Measurements from ENCODE around the gene DMD. TPM values are rescaled to one million over a fixed set of nuclear protein-coding genes. Genes with fewer than 3 reads are reported as not detected.

DMD gene
- total and polyA plus RNA-seq, 2 of the 13 experiments (the other 11 are each of a cell fraction or from before 2014, with no cell fraction given) = 17.6 to 25.9 TPM

DNA sequence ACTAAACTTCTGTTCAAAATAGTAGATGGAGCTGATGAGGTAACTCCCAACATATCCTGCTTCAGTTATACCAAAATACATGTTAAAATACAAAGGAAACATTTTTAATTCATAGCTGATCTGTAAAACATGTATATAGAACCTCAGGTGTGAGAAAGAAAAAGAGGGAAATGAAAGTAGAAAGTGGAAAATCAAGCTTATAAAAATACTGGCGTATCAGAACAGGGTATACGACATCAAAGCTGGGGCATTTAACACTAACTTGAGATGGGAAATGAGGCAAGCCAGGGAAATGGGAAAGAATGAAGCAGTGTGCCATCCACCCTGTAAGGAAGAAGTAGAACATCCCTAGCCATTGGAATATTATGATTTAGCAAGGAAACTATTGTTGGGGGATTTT lies 767.5 kb downstream of the DMD start (continued):
- TF ChIP-seq, protein P1, sequence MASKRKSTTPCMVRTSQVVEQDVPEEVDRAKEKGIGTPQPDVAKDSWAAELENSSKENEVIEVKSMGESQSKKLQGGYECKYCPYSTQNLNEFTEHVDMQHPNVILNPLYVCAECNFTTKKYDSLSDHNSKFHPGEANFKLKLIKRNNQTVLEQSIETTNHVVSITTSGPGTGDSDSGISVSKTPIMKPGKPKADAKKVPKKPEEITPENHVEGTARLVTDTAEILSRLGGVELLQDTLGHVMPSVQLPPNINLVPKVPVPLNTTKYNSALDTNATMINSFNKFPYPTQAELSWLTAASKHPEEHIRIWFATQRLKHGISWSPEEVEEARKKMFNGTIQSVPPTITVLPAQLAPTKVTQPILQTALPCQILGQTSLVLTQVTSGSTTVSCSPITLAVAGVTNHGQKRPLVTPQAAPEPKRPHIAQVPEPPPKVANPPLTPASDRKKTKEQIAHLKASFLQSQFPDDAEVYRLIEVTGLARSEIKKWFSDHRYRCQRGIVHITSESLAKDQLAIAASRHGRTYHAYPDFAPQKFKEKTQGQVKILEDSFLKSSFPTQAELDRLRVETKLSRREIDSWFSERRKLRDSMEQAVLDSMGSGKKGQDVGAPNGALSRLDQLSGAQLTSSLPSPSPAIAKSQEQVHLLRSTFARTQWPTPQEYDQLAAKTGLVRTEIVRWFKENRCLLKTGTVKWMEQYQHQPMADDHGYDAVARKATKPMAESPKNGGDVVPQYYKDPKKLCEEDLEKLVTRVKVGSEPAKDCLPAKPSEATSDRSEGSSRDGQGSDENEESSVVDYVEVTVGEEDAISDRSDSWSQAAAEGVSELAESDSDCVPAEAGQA (IDR thresholded peaks at IDR 0.05; ENCODE audit: low read depth) = no peak
- TF ChIP-seq, protein P1 (CRISPR knock-in tag; IDR thresholded peaks at IDR 0.05; ENCODE audit: borderline replicate concordance) = no peak
- TF ChIP-seq, protein P2, sequence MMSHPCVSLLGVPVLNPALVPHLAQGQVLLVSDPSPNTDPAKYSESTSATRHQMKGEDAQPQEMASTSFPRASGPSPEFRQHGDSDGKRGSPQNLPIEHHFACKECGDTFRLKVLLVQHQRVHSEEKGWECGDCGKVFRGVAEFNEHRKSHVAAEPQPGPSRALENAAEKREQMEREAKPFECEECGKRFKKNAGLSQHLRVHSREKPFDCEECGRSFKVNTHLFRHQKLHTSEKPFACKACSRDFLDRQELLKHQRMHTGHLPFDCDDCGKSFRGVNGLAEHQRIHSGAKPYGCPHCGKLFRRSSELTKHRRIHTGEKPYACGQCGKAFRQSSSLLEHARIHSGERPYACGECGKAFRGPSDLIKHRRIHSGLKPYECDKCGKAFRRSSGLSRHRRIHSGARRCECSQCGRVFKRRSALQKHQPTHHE (CRISPR knock-in tag; IDR thresholded peaks at IDR 0.05; ENCODE audit: borderline replicate concordance) = no peak
- TF ChIP-seq ISL2 (CRISPR knock-in tag; IDR thresholded peaks at IDR 0.05) (no peak), ZNF557 (CRISPR knock-in tag; IDR thresholded peaks at IDR 0.05) (no peak)

DNA sequence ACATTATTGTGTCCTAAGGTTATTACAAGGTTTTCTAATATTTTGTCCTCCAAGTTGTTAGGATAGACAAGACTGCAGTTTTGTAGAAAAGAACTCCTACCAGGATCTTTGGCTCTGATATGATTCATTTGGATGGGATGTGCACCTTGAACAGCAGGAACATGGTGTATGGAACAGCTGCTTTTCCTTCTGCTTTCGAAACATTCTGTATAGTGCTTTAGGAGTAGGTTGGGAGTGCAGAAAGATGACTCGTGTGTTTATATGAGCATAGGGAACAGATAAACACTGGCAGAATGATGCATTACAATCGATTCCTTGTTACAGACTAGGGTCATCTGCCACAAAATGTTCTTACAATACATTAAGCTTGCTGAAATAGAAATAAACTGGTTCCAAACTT lies 790.1 kb downstream of the DMD start:
- no peaks in the 10 kb centered on the region for H3K27me3 ChIP-seq (ENCODE audit: control insufficient read depth in 1 of 2, insufficient read depth in 2 of 2, low read length in 2 of 2)
- no TSS peak for BruUV-seq (replicated peaks)
- H3K4me2 ChIP-seq (ENCODE audit: low read depth, low read length) = no peak overlapping the region
- ATAC-seq (no peak), DNase-seq (ENCODE audit: low spot score) (no peak), FAIRE-seq (no peak)
- H4K20me1 ChIP-seq (ENCODE audit: insufficient read depth, low read length) = no peaks in the 10 kb centered on the region
- H3K9ac ChIP-seq (ENCODE audit: insufficient read depth, low read depth, low read length) = no peak overlapping the region
- 0% methylated on average over 3 of the region's 3 CpGs for WGBS (ENCODE audit: low lambda C conversion rate)
- CTCF ChIA-PET (ENCODE audit: low intra/inter-chr PET ratio, low total read pairs) = no interaction called here
- H3K4me1 ChIP-seq (ENCODE audit: insufficient read depth, low read length) = no peaks in the 10 kb centered on the region
- POLR2A ChIA-PET = no interaction called here
- TF ChIP-seq KMT2A (CRISPR knock-in tag; IDR thresholded peaks at IDR 0.05) = no peak
- TF ChIP-seq FOXK1 (CRISPR knock-in tag; IDR thresholded peaks at IDR 0.05; ENCODE audit: borderline replicate concordance, low read depth) = no peak
- no peak for TF ChIP-seq HMGA1 (CRISPR knock-in tag; conservative IDR thresholded peaks at IDR 0.05)
- no peak for TF ChIP-seq ZSCAN20 (CRISPR knock-in tag; IDR thresholded peaks at IDR 0.05; ENCODE audit: borderline replicate concordance)
- TF ChIP-seq, protein P3, sequence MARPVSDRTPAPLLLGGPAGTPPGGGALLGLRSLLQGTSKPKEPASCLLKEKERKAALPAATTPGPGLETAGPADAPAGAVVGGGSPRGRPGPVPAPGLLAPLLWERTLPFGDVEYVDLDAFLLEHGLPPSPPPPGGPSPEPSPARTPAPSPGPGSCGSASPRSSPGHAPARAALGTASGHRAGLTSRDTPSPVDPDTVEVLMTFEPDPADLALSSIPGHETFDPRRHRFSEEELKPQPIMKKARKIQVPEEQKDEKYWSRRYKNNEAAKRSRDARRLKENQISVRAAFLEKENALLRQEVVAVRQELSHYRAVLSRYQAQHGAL (CRISPR knock-in tag; IDR thresholded peaks at IDR 0.05; ENCODE audit: not compliant biosample characterization) = no peak
- TF ChIP-seq, protein P4, sequence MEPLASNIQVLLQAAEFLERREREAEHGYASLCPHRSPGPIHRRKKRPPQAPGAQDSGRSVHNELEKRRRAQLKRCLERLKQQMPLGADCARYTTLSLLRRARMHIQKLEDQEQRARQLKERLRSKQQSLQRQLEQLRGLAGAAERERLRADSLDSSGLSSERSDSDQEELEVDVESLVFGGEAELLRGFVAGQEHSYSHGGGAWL (CRISPR knock-in tag; IDR thresholded peaks at IDR 0.05) = no peak
- TF ChIP-seq NFE2L1 (CRISPR knock-in tag; IDR thresholded peaks at IDR 0.05; ENCODE audit: borderline replicate concordance) = no peak
- in situ Hi-C loops (cut with HindIII; ENCODE audit: extremely low pct_ligation_motif_present, low pct_unique_long_range_greater_than_20kb) (no loop called here), intact Hi-C loops (cut with micrococcal nuclease; ENCODE audit: unreplicated experiment) (no loop called here)
- no peak overlapping the region for H3K4me3 ChIP-seq (replicated peaks in 1 of 3; ENCODE audit: insufficient read depth in 1 of 3, low read depth in 2 of 3, low read length in 3 of 3)
- H2AFZ ChIP-seq (ENCODE audit: low read length) = no peak overlapping the region
- no peaks in the 10 kb centered on the region for H3K9me3 ChIP-seq (ENCODE audit: low read length)
- no peak overlapping the region for H3K27ac ChIP-seq (ENCODE audit: extremely low read length, insufficient read depth, low read length)
- no peaks in the 10 kb centered on the region for H3K36me3 ChIP-seq (replicated peaks in 1 of 2; ENCODE audit: control insufficient read depth in 1 of 2, insufficient read depth in 2 of 2, low read length in 2 of 2)
- no peaks in the 10 kb centered on the region for H3K79me2 ChIP-seq (ENCODE audit: insufficient read depth, low read length)

Measured in HepG2 (cell line).